ENCODE data around the gene NPL.

NPL gene

GRCh38 chr1:182877842-182878241 is 88.3 kb downstream of the NPL start:
- no peak for FAIRE-seq
- TF ChIP-seq TAF1 (IDR thresholded peaks at IDR 0.05; ENCODE audit: borderline replicate concordance, low read depth, low read length): no peak
- 0 out of 2 replicates have a peak, but pooled peaks have one; percentile 25 for TF ChIP-seq POLR2AphosphoS5 (IDR thresholded peaks at IDR 0.05; ENCODE audit: low read depth, low read length)

More at GRCh38 chr1:182877842-182878241, 88.3 kb downstream of the NPL start:
- DNase-seq (ENCODE audit: insufficient read length): no peak

Measured in GM12892 (cell line).